B cell (primary cell): ENCODE results near the gene HOXB9. TPM values are rescaled to one million over a fixed set of nuclear protein-coding genes. Genes with fewer than 3 reads are reported as not detected.

Experiments used
- ATAC-seq: fragments of 200-7000 bp; cut with Tn5 transposase; one replicate; pipeline ENCODE4 v1.10.0; 2021; ENCODE audit warnings: low read depth, mild to moderate bottlenecking, moderate number of reproducible peaks, moderate library complexity
- CTCF ChIA-PET: fragments of 350-600 bp; sonication (Branson Sonifier 250); formaldehyde crosslinking; loops from one replicate; lab custom pipeline; 2021; ENCODE audit warnings: antibody characterized with exemption, inconsistent platforms; lab: Charles Lee
- POLR2A ChIA-PET: fragments of 350-600 bp; sonication (Branson Sonifier 250); formaldehyde crosslinking; loops from one replicate; lab custom pipeline; 2021; ENCODE audit warnings: antibody characterized with exemption; lab: Charles Lee
- DNase-seq: peaks from one replicate; pipeline ENCODE4 v3.0.0; 2013
- H2AFZ ChIP-seq: 2 replicates; pipeline ENCODE4 v1.6.1; 2012; ENCODE audit warnings: mild to moderate bottlenecking, low read depth, low read length; ENCODE audit not compliant: insufficient read depth, poor library complexity, severe bottlenecking
- H3K27ac ChIP-seq, 2 donors: 1 replicate in 1 of 2; 2 replicates in 1 of 2; pipeline ENCODE4 v1.5.1; 2012 to 2013; ENCODE audit warnings: low read length in 2 of 2, mild to moderate bottlenecking in 2 of 2, moderate library complexity in 1 of 2
- H3K27me3 ChIP-seq, 4 experiments: fragments of 200-600 bp in 1 of 4; sonication (generic) in 1 of 4; replicated peaks in 1 of 4; 1 replicate in 2 of 4; 2 replicates in 2 of 4; pipeline versions ENCODE4 v1.6.1 to v1.7.0; 2013 to 2016; ENCODE audit warnings: low read length in 3 of 4, mild to moderate bottlenecking in 2 of 4, mixed read lengths in 1 of 4, moderate library complexity in 1 of 4; ENCODE audit not compliant: insufficient read depth in 4 of 4, control insufficient read depth in 3 of 4; ENCODE audit errors: control extremely low read depth in 1 of 4
- H3K36me3 ChIP-seq, 2 experiments: replicated peaks in 1 of 2; 1 replicate in 1 of 2; 2 replicates in 1 of 2; pipeline versions ENCODE4 v1.6.1 to v1.7.1; 2013; ENCODE audit warnings: low read length in 1 of 2; ENCODE audit not compliant: insufficient read depth in 2 of 2, control insufficient read depth in 1 of 2; ENCODE audit errors: control extremely low read depth in 1 of 2, extremely low read depth in 1 of 2
- H3K4me1 ChIP-seq, 2 donors: fragments of 200-600 bp in 1 of 2; sonication (generic) in 1 of 2; 1 replicate in 1 of 2; 2 replicates in 1 of 2; pipeline versions ENCODE4 v1.5.1 to v1.6.1; 2013 to 2017; ENCODE audit warnings: low read length in 2 of 2; ENCODE audit not compliant: control insufficient read depth in 2 of 2, insufficient read depth in 2 of 2
- H3K4me2 ChIP-seq: replicated peaks from 2 replicates; pipeline ENCODE3; 2012; ENCODE audit warnings: mild to moderate bottlenecking, low read depth, low read length; ENCODE audit not compliant: poor library complexity, severe bottlenecking
- H3K4me3 ChIP-seq, 5 experiments: fragments of 200-600 bp in 1 of 5; sonication (generic) in 1 of 5; 1 replicate in 3 of 5; 2 replicates in 2 of 5; pipeline versions ENCODE4 v1.5.1 to v1.7.0; 2011 to 2016; ENCODE audit warnings: low read length in 4 of 5, mild to moderate bottlenecking in 4 of 5, low read depth in 2 of 5, control low read depth in 1 of 5, moderate library complexity in 1 of 5; ENCODE audit not compliant: insufficient read depth in 1 of 5; ENCODE audit errors: control extremely low read depth in 1 of 5, extremely low read depth in 1 of 5
- H3K79me2 ChIP-seq: fragments of 200-600 bp; sonication (generic); one replicate; pipeline ENCODE4 v1.6.0; 2016; ENCODE audit warnings: low read length; ENCODE audit not compliant: control insufficient read depth, insufficient read depth
- H3K9ac ChIP-seq: fragments of 200-600 bp; sonication (generic); 2 replicates; pipeline ENCODE4 v1.6.1; 2017; ENCODE audit warnings: mild to moderate bottlenecking, low read length, moderate library complexity
- H3K9me3 ChIP-seq, 3 donors: one replicate each; pipeline versions ENCODE4 v1.6.1 to v1.7.1; 2013; ENCODE audit warnings: low read length in 2 of 3; ENCODE audit not compliant: control insufficient read depth in 2 of 3, insufficient read depth in 1 of 3; ENCODE audit errors: control extremely low read depth in 1 of 3
- H4K20me1 ChIP-seq: 2 replicates; pipeline ENCODE4 v1.6.0; 2012; ENCODE audit warnings: mild to moderate bottlenecking, low read length; ENCODE audit not compliant: insufficient read depth, control insufficient read depth, poor library complexity, severe bottlenecking
- H3K27ac Mint-ChIP-seq: one replicate; pipeline ENCODE4 v1.8.0; 2021; ENCODE audit warnings: mixed read lengths
- H3K27me3 Mint-ChIP-seq: one replicate; pipeline ENCODE4 v1.8.0; 2021; ENCODE audit warnings: mixed read lengths
- H3K4me1 Mint-ChIP-seq: one replicate; pipeline ENCODE4 v1.8.0; 2021; ENCODE audit warnings: mixed read lengths
- H3K4me3 Mint-ChIP-seq: one replicate; pipeline ENCODE4 v1.8.0; 2021; ENCODE audit warnings: mixed read lengths
- H3K9me3 Mint-ChIP-seq: one replicate; pipeline ENCODE4 v1.8.0; 2022; ENCODE audit warnings: mixed read lengths; ENCODE audit not compliant: insufficient read depth
- EZH2 ChIP-seq: IDR thresholded peaks from 2 replicates; pipeline ENCODE4 v1.6.1; 2012; ENCODE audit warnings: borderline replicate concordance, low read depth, mild to moderate bottlenecking, moderate library complexity, low read length; ENCODE audit not compliant: insufficient read depth, poor library complexity, severe bottlenecking
- WGBS: methylation state at CpG from one replicate; pipeline ENCODE4 v1.1.5; 2013; ENCODE audit warnings: missing lambda C conversion rate; ENCODE audit not compliant: insufficient coverage; 5-methylcytosine and 5-hydroxymethylcytosine counted together
- intact Hi-C: fragments of 100-400 bp; cut with micrococcal nuclease; formaldehyde crosslinking; loops from one replicate; pipeline ENCODE4 v1.10.0; 2022
- polyA plus RNA-seq: library from polyadenylated mRNA; depleted of rRNA; stranded (reverse); fragments of >200 nt; gene quantifications from 2 replicates; pipeline ENCODE4 v1.2.3, GENCODE V29; 2012
- total RNA-seq, 2 donors: library from RNA; stranded (reverse); fragments of 120-200 nt in 1 of 2; gene quantifications; 1 replicate in 1 of 2; 2 replicates in 1 of 2; pipeline versions ENCODE4 v1.2.3 to v1.2.4, GENCODE V29; 2013 to 2022
- TF ChIP-seq, protein P1 (sequence below): fragments of 200-600 bp; IDR thresholded peaks from one replicate; pipeline ENCODE4 v1.8.0; 2022; ENCODE audit warnings: antibody characterized with exemption, mild to moderate bottlenecking

Gene HOXB9
- total and polyA plus RNA-seq, 2 donors (not counting 1 experiment from before 2014, with no cell fraction given) = 0.07 TPM; not detected in 1

GRCh38 chr17:48631693-48632578 lies 5.8 kb upstream of the HOXB9 start:
- peaks cover 90% of the 10 kb centered on the region for H3K27me3 Mint-ChIP-seq
- no peaks in the 10 kb centered on the region for H3K9me3 Mint-ChIP-seq
- no peak for DNase-seq
- H3K27me3 ChIP-seq = peaks cover 0 to 98% (median 77%) of the 10 kb centered on the region in 4 experiments
- 90% methylated on average over 3 of the region's 7 CpGs for WGBS
- no peak for ATAC-seq
- H3K4me1 ChIP-seq = peaks cover 22 to 37% of the 10 kb centered on the region in 2 donors
- CTCF ChIA-PET = interaction anchor here (0.5 to 2.2 kb wide), 7 partner anchors 9 to 274 kb away, joined by 3 to 6 read pairs (median 4); partner anchors contain the start of gene HOXB8
- no peaks in the 10 kb centered on the region for H3K79me2 ChIP-seq
- H4K20me1 ChIP-seq = no peaks in the 10 kb centered on the region
- H3K27ac Mint-ChIP-seq = no peak overlapping the region
- no peaks in the 10 kb centered on the region for H3K36me3 ChIP-seq
- no peak for TF ChIP-seq EZH2
- TF ChIP-seq, protein P1, sequence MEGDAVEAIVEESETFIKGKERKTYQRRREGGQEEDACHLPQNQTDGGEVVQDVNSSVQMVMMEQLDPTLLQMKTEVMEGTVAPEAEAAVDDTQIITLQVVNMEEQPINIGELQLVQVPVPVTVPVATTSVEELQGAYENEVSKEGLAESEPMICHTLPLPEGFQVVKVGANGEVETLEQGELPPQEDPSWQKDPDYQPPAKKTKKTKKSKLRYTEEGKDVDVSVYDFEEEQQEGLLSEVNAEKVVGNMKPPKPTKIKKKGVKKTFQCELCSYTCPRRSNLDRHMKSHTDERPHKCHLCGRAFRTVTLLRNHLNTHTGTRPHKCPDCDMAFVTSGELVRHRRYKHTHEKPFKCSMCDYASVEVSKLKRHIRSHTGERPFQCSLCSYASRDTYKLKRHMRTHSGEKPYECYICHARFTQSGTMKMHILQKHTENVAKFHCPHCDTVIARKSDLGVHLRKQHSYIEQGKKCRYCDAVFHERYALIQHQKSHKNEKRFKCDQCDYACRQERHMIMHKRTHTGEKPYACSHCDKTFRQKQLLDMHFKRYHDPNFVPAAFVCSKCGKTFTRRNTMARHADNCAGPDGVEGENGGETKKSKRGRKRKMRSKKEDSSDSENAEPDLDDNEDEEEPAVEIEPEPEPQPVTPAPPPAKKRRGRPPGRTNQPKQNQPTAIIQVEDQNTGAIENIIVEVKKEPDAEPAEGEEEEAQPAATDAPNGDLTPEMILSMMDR = no peak
- H3K4me2 ChIP-seq = no peak overlapping the region
- H3K4me3 Mint-ChIP-seq = no peak overlapping the region
- H3K4me3 ChIP-seq = no peak overlapping the region
- intact Hi-C loops = no loop called here
- POLR2A ChIA-PET = no interaction called here
- no peak overlapping the region for H3K9ac ChIP-seq
- H3K27ac ChIP-seq = no peak overlapping the region
- peaks cover 13% of the 10 kb centered on the region for H3K4me1 Mint-ChIP-seq
- peaks cover 0 to 15% (median 0%) of the 10 kb centered on the region in 3 donors for H3K9me3 ChIP-seq
- H2AFZ ChIP-seq = no peak overlapping the region
